ENCODE results near the gene FOLR2.

DNA sequence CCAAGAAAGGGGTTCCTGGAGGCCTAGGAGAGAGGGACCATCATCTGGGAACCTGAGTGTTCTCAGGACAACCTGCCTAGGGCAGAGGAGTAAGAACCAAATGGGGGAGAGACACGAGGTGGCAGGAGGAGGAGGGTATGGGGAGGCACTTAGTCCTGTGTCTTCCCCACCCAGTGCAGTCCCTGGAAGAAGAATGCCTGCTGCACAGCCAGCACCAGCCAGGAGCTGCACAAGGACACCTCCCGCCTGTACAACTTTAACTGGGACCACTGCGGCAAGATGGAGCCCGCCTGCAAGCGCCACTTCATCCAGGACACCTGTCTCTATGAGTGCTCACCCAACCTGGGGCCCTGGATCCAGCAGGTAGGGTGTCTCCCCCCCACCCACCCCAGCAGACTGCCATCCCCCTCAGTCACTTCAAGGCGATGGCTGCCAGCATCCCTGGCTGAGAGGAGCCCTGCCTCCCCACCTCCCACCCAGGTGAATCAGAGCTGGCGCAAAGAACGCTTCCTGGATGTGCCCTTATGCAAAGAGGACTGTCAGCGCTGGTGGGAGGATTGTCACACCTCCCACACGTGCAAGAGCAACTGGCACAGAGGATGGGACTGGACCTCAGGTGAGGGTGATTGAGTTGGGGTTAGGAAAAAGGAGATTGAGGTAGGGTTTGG lies 4.2 kb downstream of the FOLR2 start:
- TF ChIP-seq POLR2AphosphoS5 (IDR thresholded peaks at IDR 0.05; ENCODE audit: insufficient read depth in 1 of 2, low read depth in 1 of 2) = no peak
- TF ChIP-seq, protein P1, sequence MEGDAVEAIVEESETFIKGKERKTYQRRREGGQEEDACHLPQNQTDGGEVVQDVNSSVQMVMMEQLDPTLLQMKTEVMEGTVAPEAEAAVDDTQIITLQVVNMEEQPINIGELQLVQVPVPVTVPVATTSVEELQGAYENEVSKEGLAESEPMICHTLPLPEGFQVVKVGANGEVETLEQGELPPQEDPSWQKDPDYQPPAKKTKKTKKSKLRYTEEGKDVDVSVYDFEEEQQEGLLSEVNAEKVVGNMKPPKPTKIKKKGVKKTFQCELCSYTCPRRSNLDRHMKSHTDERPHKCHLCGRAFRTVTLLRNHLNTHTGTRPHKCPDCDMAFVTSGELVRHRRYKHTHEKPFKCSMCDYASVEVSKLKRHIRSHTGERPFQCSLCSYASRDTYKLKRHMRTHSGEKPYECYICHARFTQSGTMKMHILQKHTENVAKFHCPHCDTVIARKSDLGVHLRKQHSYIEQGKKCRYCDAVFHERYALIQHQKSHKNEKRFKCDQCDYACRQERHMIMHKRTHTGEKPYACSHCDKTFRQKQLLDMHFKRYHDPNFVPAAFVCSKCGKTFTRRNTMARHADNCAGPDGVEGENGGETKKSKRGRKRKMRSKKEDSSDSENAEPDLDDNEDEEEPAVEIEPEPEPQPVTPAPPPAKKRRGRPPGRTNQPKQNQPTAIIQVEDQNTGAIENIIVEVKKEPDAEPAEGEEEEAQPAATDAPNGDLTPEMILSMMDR (IDR thresholded peaks at IDR 0.05) = no peak
- TF ChIP-seq POLR2A (IDR thresholded peaks at IDR 0.05) = no peak
